DOHH2 (cell line): Measurements from ENCODE around the gene SLC6A17.

Experiments used
- EZH2phosphoT487 ChIP-seq: fragments of 200-600 bp; sonication (generic); IDR thresholded peaks from 2 replicates; pipeline ENCODE4 v1.6.1; 2017; ENCODE audit warnings: borderline replicate concordance, mild to moderate bottlenecking, antibody characterized with exemption, low read length, moderate library complexity, mixed read lengths
- TF ChIP-seq, protein P1 (sequence below): fragments of 200-600 bp; sonication (generic); IDR thresholded peaks from one replicate; pipeline ENCODE4 v1.5.1; 2014; ENCODE audit warnings: antibody characterized with exemption, mild to moderate bottlenecking, low read depth, low read length; ENCODE audit not compliant: poor library complexity, severe bottlenecking

DNA sequence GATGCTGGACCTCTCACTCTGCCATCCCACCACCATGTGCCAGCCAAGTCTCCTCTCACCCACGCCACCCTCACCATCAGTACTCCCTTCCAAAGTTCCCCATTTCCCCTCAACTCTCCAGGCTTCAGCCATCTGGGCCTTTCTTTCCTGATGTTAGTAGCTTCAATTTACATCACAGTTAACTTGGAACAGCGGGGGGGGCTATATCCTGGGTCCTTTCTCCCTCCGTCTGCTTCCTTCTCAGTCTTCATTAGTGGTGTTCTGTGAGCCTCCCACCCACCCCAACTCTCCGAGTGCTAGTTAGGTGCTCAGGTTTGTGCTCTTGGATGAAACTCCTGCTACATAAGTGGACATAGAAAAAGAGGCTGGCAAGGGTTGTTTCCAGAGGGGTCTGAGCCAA is 91.8 kb downstream of the SLC6A17 start:
- no peak for TF ChIP-seq EZH2phosphoT487
- TF ChIP-seq, protein P1, sequence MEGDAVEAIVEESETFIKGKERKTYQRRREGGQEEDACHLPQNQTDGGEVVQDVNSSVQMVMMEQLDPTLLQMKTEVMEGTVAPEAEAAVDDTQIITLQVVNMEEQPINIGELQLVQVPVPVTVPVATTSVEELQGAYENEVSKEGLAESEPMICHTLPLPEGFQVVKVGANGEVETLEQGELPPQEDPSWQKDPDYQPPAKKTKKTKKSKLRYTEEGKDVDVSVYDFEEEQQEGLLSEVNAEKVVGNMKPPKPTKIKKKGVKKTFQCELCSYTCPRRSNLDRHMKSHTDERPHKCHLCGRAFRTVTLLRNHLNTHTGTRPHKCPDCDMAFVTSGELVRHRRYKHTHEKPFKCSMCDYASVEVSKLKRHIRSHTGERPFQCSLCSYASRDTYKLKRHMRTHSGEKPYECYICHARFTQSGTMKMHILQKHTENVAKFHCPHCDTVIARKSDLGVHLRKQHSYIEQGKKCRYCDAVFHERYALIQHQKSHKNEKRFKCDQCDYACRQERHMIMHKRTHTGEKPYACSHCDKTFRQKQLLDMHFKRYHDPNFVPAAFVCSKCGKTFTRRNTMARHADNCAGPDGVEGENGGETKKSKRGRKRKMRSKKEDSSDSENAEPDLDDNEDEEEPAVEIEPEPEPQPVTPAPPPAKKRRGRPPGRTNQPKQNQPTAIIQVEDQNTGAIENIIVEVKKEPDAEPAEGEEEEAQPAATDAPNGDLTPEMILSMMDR = no peak
